Spleen (tissue), 11 donors: ENCODE results near the gene KRT8. TPM values are rescaled to one million over a fixed set of nuclear protein-coding genes. Genes with fewer than 3 reads are reported as not detected.

Experiments
- DNase-seq: peaks from one replicate; pipeline ENCODE4 v3.0.0-alpha.2; 2020
- H3K27ac ChIP-seq, 8 donors: fragments of 200-600 bp; sonication (generic) in 7 of 8; 1 replicate in 4 of 8; 2 replicates in 4 of 8; pipeline versions ENCODE4 v1.5.0 to v1.8.0; 2016 to 2021; ENCODE audit warnings: inconsistent platforms in 4 of 8, mild to moderate bottlenecking in 4 of 8, moderate library complexity in 1 of 8
- H3K27me3 ChIP-seq, 7 donors: fragments of 200-600 bp; sonication (generic) in 6 of 7; replicated peaks in 1 of 7; 1 replicate in 4 of 7; 2 replicates in 3 of 7; pipeline versions ENCODE4 v1.5.0 to v1.8.0; 2016 to 2021; ENCODE audit warnings: inconsistent platforms in 3 of 7, mild to moderate bottlenecking in 1 of 7
- H3K36me3 ChIP-seq, 6 donors: fragments of 200-600 bp; sonication (generic) in 5 of 6; 1 replicate in 4 of 6; 2 replicates in 2 of 6; pipeline versions ENCODE4 v1.5.0 to v1.8.0; 2016 to 2021; ENCODE audit warnings: inconsistent platforms in 2 of 6
- H3K4me1 ChIP-seq, 6 donors: fragments of 200-600 bp; sonication (generic) in 5 of 6; 1 replicate in 3 of 6; 2 replicates in 3 of 6; pipeline versions ENCODE4 v1.5.0 to v1.8.0; 2016 to 2021; ENCODE audit warnings: inconsistent platforms in 3 of 6
- H3K4me3 ChIP-seq, 8 donors: fragments of 200-600 bp; sonication (generic) in 7 of 8; 1 replicate in 4 of 8; 2 replicates in 4 of 8; pipeline versions ENCODE4 v1.5.0 to v1.8.0; 2016 to 2021; ENCODE audit warnings: inconsistent platforms in 4 of 8, mild to moderate bottlenecking in 4 of 8, moderate library complexity in 2 of 8
- H3K9me3 ChIP-seq, 8 donors: fragments of 200-600 bp; sonication (generic) in 7 of 8; 1 replicate in 4 of 8; 2 replicates in 4 of 8; pipeline versions ENCODE4 v1.5.0 to v1.8.0; 2016 to 2021; ENCODE audit warnings: inconsistent platforms in 4 of 8
- CTCF ChIP-seq, 11 experiments: fragments of 200-600 bp in 7 of 11; fragments of 450-650 bp in 4 of 11; sonication (generic) in 4 of 11; IDR thresholded peaks in 8 of 11; conservative IDR thresholded peaks in 3 of 11; 1 replicate in 7 of 11; 2 replicates in 4 of 11; pipeline versions ENCODE4 v1.4.0 to v1.8.0; 2016 to 2021; ENCODE audit warnings: antibody characterized with exemption in 11 of 11, inconsistent platforms in 4 of 11, mild to moderate bottlenecking in 1 of 11
- POLR2A ChIP-seq, 3 donors: fragments of 450-650 bp; IDR thresholded peaks; one replicate each; pipeline ENCODE4 v1.5.1; 2017; ENCODE audit warnings: antibody characterized with exemption in 3 of 3, mild to moderate bottlenecking in 1 of 3
- POLR2AphosphoS5 ChIP-seq, 3 donors: sonication (generic); formaldehyde crosslinking; IDR thresholded peaks; one replicate each; pipeline ENCODE4 v1.5.1; 2017; ENCODE audit warnings: antibody characterized with exemption in 3 of 3
- WGBS, 5 donors: extraction: QIAGEN DNeasy Blood & Tissue Kit in 3 of 5; methylation state at CpG; one replicate each; pipeline versions ENCODE4 v1.1.5 to v1.1.7; 2013 to 2018; 5-methylcytosine and 5-hydroxymethylcytosine counted together
- intact Hi-C: fragments of 100-400 bp; cut with DNase I; formaldehyde crosslinking; loops from one replicate; pipeline ENCODE4 v1.15.0; 2023; ENCODE audit warnings: low total_unique reads
- polyA plus RNA-seq, 3 donors: library from polyadenylated mRNA; stranded (reverse); fragments of 200-250 nt; gene quantifications; one replicate each; pipeline ENCODE4 v1.2.1, GENCODE V29; 2013
- total RNA-seq, 7 donors: library from RNA; depleted of rRNA in 3 of 7; stranded (reverse); fragments of >200 nt in 3 of 7; fragmentation: NEBNext Ultra II Directional in 4 of 7; extraction: Animal tissue kit (Norgen Biotek cat#: 25700) in 4 of 7; gene quantifications; one replicate each; pipeline versions ENCODE4 v1.1.0 to v1.2.1, GENCODE V29; 2016 to 2021
- donor health status: healthy with polysubstance abuse.
- donor health status: DM: no; HTN: no; CAD: no; lungs with moderate emphysema.
- donor health status: DM: no; HTN: no; CAD: no.
- donor health status: Bipolar disorder and iron deficiency.
- donor health status: healthy.
- donor health status: DM: no; HTN: no; CAD: no.
- donor health status: DM: yes; HTN: yes; CAD: no.

Gene KRT8
- total and polyA plus RNA-seq, 10 donors = 10.0 to 23.1 (median 18.9) TPM

GRCh38 chr12:52942066-52942900 lies 37.4 kb upstream of the KRT8 start:
- H3K27ac ChIP-seq = no peak overlapping the region
- TF ChIP-seq POLR2A (IDR thresholded peaks at IDR 0.05) (no peak), CTCF (IDR thresholded peaks at IDR 0.05 in 8 of 11, conservative IDR thresholded peaks at IDR 0.05 in 3 of 11) (no peak), POLR2AphosphoS5 (IDR thresholded peaks at IDR 0.05) (no peak)
- H3K4me3 ChIP-seq = no peak overlapping the region
- peaks cover 0 to 7% (median 0%) of the 10 kb centered on the region in 6 donors for H3K4me1 ChIP-seq
- intact Hi-C loops = no loop called here
- H3K27me3 ChIP-seq = no peaks in the 10 kb centered on the region
- no peak for DNase-seq
- WGBS, 5 donors = 86 to 95% (median 90%) methylated on average over 11 of the region's 11 CpGs
- H3K9me3 ChIP-seq = peaks cover 0 to 11% (median 6%) of the 10 kb centered on the region in 8 donors
- no peaks in the 10 kb centered on the region for H3K36me3 ChIP-seq

- TF ChIP-seq CTCF (IDR thresholded peaks at IDR 0.05 in 8 of 11, conservative IDR thresholded peaks at IDR 0.05 in 3 of 11) (no peak), POLR2AphosphoS5 (IDR thresholded peaks at IDR 0.05) (no peak), POLR2A (IDR thresholded peaks at IDR 0.05) (no peak)
- no peak overlapping the region for H3K27ac ChIP-seq
- intact Hi-C loops = no loop called here
- H3K4me1 ChIP-seq = peaks cover 0 to 22% (median 2%) of the 10 kb centered on the region in 6 donors
- no peaks in the 10 kb centered on the region for H3K9me3 ChIP-seq
- H3K36me3 ChIP-seq = no peaks in the 10 kb centered on the region
- peaks cover 0 to 12% (median 0%) of the 10 kb centered on the region in 7 donors for H3K27me3 ChIP-seq
- no peak for DNase-seq
- 38 to 61% (median 55%) methylated on average over 1 of the region's 1 CpG for WGBS, 5 donors
- no peak overlapping the region for H3K4me3 ChIP-seq
These were observed 24.7 kb upstream of the KRT8 start for GRCh38 chr12:52929538-52929937.

- 95 to 98% (median 96%) methylated on average over 4 of the region's 4 CpGs for WGBS, 5 donors
- H3K27ac ChIP-seq = no peak overlapping the region
These were observed 23.1 kb upstream of the KRT8 start for GRCh38 chr12:52927964-52928363.

More at GRCh38 chr12:52927964-52928363, 23.1 kb upstream of the KRT8 start:
- no peak for DNase-seq
- H3K4me1 ChIP-seq = peaks cover 0 to 22% (median 2%) of the 10 kb centered on the region in 6 donors
- no peak overlapping the region for H3K4me3 ChIP-seq
- intact Hi-C loops = no loop called here
- TF ChIP-seq POLR2A (IDR thresholded peaks at IDR 0.05) = no peak
- no peak for TF ChIP-seq CTCF (IDR thresholded peaks at IDR 0.05 in 8 of 11, conservative IDR thresholded peaks at IDR 0.05 in 3 of 11)
- TF ChIP-seq POLR2AphosphoS5 (IDR thresholded peaks at IDR 0.05) = no peak
- H3K9me3 ChIP-seq = no peaks in the 10 kb centered on the region
- H3K27me3 ChIP-seq = peaks cover 0 to 12% (median 0%) of the 10 kb centered on the region in 7 donors
- no peaks in the 10 kb centered on the region for H3K36me3 ChIP-seq
